Adipose tissue (tissue), 3 donors: ENCODE measurements around the gene RBM38. TPM values are rescaled to one million over a fixed set of nuclear protein-coding genes. Genes with fewer than 3 reads are reported as not detected.

Experiments
- H3K27ac ChIP-seq: one replicate; pipeline ENCODE4 v1.5.1; 2013; ENCODE audit warnings: low read depth, low read length
- WGBS, 3 donors: extraction: QIAGEN DNeasy Blood & Tissue Kit; methylation state at CpG; one replicate each; pipeline ENCODE4 v1.1.7; 2013; 5-methylcytosine and 5-hydroxymethylcytosine counted together
- polyA plus RNA-seq, 3 donors: library from polyadenylated mRNA; stranded (reverse); fragments of 200-250 nt; gene quantifications; one replicate each; pipeline ENCODE4 v1.2.3, GENCODE V29; 2013
- donor health status: healthy with polysubstance abuse.
- donor health status: Bipolar disorder and iron deficiency.
- donor health status: healthy.

RBM38 gene
- polyA plus RNA-seq, 3 donors, result 9.9 to 17.3 (median 10.1) TPM

DNA sequence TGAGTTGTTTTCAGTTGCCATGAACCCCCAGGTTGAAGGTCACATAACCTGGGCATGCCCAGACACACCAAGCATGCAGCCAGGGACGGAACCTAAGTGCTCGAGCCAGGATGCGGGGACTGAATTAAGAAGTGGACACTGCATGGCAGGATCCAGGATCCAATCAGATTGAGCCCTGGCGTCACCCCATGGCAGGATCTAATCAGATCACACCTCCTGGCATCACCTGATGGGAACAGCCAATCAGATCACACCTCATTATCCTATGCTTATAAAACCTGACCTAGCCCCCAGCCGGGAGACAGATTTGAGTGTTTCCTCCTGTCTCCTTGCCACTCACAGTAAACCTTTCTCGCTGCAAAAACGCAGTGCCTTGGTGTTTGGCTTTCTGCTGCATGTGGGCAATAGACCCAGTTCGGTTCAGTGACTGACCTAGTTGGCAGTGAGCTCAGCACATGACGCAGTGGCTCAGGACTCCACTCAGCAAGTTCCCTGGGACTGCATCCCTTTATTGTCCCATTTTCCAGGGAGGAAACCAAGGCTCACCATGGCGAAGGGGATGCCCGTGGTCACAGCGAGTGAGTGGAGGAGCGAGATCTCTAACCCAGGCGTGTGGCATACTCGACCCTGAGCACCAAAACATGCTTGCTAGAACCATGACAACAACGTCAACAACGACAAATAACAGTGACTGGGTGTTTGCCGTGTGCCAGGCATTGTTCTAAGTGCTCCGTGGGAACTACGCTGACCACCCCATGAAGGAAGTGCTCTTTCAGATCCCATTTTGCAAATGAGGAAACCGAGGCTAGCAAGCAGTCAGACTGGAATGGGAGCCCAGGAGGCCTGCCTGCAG lies 66.3 kb downstream of the RBM38 start:
- H3K27ac ChIP-seq, result no peak overlapping the region
- 73 to 81% (median 79%) methylated on average over 21 of the region's 21 CpGs for WGBS, 3 donors

DNA sequence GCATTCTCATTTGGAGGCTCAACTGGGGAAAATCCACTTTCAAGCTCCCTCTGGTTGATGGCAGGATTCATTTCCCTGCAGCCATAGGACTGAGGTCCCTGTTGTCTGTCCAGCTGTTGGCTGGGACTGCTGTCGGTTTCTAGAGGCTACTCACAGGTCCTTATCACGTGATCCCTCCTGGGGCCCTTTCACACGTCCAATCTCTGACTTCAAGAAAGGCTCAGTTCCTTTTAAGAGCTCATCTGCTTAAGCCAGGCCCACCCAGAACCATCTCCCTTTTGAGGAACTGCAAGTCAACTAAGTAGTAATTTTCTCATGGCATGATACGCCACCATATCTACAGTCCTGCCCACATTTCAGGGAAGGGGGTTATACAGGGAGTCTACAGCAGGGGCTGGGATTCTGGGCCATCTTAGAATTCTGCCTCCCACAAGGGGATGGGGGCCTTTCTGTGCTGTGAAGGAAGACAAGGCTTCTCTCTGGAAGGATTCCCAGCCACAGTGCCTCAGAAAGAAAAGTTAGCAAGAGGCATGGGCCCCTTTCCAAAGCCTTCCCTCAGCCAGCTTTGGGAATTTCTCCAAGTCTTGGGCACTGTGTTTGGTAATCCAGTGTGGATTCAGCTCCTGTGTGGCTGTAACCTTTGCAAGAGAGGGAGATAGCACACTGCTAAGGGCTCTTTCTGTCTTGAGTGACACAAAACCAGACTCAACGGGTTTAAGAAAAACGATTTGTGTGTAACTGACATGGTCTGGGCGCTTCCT lies 67.4 kb downstream of the RBM38 start:
- no peak overlapping the region for H3K27ac ChIP-seq
- WGBS, 3 donors, result 67 to 77% (median 68%) methylated on average over 7 of the region's 7 CpGs

Other genes with a start within 250 kb of the RBM38 start
- 1 to 10 TPM in 1 of 3 donors, under 1 TPM in 2; 0.41 to 1.1 (median 0.43) TPM for gene BMP7, start 124.8 kb upstream of the RBM38 start, polyA plus RNA-seq
- not detected for gene SPO11, start 61.6 kb upstream of the RBM38 start, polyA plus RNA-seq
- gene RAE1, start 40.1 kb upstream of the RBM38 start, polyA plus RNA-seq, result 10 to 100 TPM in 2 of 3 donors, 1 to 10 TPM in 1; 9.2 to 17.5 (median 12.3) TPM
- gene CTCFL, start 133.7 kb downstream of the RBM38 start, polyA plus RNA-seq, result under 1 TPM in 2 of 3 donors, not detected in 1; 0.04 to 0.11 TPM
- gene PCK1, start 169.7 kb downstream of the RBM38 start, polyA plus RNA-seq, result 100 to 1,000 TPM in 1 of 3 donors, 10 to 100 TPM in 2; 20.8 to 161 (median 49.9) TPM
- 1 to 10 TPM in 1 of 3 donors, under 1 TPM in 2; 0.15 to 1.2 (median 0.58) TPM for gene ZBP1, start 229.0 kb downstream of the RBM38 start, polyA plus RNA-seq